ENCODE results near the gene RNF13. TPM values are rescaled to one million over a fixed set of nuclear protein-coding genes. Genes with fewer than 3 reads are reported as not detected.

The RNF13 gene
- total RNA-seq, 2 donors from 2014 or later = 21.3 to 32.7 TPM

DNA sequence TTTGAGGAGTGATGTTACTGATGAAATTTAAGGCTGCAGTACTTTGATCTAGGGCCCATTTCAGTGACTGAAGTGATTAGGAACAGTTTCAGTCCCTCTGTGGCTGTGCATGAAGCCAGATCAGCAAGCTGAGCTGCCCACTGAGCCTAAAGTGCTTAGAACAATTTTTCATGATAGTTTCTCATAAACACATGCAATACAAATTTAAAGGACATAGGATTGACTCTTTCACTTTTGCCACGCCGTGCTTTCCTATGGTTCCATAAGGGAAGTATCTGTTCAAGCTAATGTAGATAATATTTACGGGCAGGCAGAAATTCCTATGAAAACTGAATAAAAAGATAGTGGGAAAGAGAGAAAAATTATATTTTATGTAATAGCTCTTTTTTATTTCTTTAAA, 31.3 kb upstream of the RNF13 start:
- TF ChIP-seq, protein P1, sequence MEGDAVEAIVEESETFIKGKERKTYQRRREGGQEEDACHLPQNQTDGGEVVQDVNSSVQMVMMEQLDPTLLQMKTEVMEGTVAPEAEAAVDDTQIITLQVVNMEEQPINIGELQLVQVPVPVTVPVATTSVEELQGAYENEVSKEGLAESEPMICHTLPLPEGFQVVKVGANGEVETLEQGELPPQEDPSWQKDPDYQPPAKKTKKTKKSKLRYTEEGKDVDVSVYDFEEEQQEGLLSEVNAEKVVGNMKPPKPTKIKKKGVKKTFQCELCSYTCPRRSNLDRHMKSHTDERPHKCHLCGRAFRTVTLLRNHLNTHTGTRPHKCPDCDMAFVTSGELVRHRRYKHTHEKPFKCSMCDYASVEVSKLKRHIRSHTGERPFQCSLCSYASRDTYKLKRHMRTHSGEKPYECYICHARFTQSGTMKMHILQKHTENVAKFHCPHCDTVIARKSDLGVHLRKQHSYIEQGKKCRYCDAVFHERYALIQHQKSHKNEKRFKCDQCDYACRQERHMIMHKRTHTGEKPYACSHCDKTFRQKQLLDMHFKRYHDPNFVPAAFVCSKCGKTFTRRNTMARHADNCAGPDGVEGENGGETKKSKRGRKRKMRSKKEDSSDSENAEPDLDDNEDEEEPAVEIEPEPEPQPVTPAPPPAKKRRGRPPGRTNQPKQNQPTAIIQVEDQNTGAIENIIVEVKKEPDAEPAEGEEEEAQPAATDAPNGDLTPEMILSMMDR (conservative IDR thresholded peaks at IDR 0.05) = no peak
- DNase-seq = no peak
- Histone ChIP-seq H3K36me3 (ENCODE audit: control insufficient read depth, insufficient read depth, low read length) (no peaks in the 10 kb centered on the region), H3K4me3 (ENCODE audit: low read length) (no peak overlapping the region), H3K9me3 (ENCODE audit: control insufficient read depth, low read length) (no peaks in the 10 kb centered on the region), H3K4me1 (ENCODE audit: control insufficient read depth, insufficient read depth, low read length) (no peaks in the 10 kb centered on the region), H3K9ac (ENCODE audit: extremely low read depth, low read length, poor library complexity, severe bottlenecking) (no peak overlapping the region), H3K27ac (ENCODE audit: low read depth, low read length) (no peak overlapping the region), H3K27me3 (ENCODE audit: control insufficient read depth, insufficient read depth, low read length, poor library complexity, severe bottlenecking) (no peaks in the 10 kb centered on the region)
- H3K27me3 Mint-ChIP-seq (ENCODE audit: insufficient read depth) = no peaks in the 10 kb centered on the region
- peaks cover 2% of the 10 kb centered on the region for H3K4me1 Mint-ChIP-seq
- H3K27ac Mint-ChIP-seq = no peak overlapping the region
- H3K4me3 Mint-ChIP-seq = no peak overlapping the region
- H3K36me3 Mint-ChIP-seq (ENCODE audit: low read depth) = no peaks in the 10 kb centered on the region
- WGBS, 2 experiments (ENCODE audit: insufficient coverage in 1 of 2, insufficient read length in 1 of 2) = 85 to 100% methylated on average over 2 to 3 of the region's 3 CpGs
- no peaks in the 10 kb centered on the region for H3K9me3 Mint-ChIP-seq

DNA sequence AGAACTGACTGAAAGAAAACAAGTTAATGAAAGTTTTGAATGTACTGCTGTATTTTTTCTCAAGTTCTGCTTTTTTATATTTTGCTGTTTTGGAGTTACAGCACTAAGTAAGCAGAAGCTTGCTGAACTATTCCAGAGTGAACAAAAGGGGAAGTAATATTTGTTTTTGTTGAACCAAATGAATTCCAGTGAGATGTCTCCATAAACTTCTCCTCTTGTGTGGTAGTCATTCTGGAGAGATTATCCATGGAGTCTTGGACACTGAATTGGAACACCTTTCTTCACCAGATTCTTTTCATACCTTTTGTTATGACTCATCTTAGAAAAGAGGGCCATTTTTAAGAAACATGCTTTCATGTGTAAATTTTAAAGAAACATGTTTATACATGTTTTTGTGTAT, 29.4 kb upstream of the RNF13 start:
- H3K4me3 Mint-ChIP-seq = no peak overlapping the region
- no peaks in the 10 kb centered on the region for H3K4me1 Mint-ChIP-seq
- H3K4me1 ChIP-seq (ENCODE audit: control insufficient read depth, insufficient read depth, low read length) = no peaks in the 10 kb centered on the region
- no peak overlapping the region for H3K27ac Mint-ChIP-seq
- no peaks in the 10 kb centered on the region for H3K27me3 ChIP-seq (ENCODE audit: control insufficient read depth, insufficient read depth, low read length, poor library complexity, severe bottlenecking)
- H3K36me3 ChIP-seq (ENCODE audit: control insufficient read depth, insufficient read depth, low read length) = no peaks in the 10 kb centered on the region
- H3K36me3 Mint-ChIP-seq (ENCODE audit: low read depth) = no peaks in the 10 kb centered on the region
- H3K4me3 ChIP-seq (ENCODE audit: low read length) = no peak overlapping the region
- H3K27me3 Mint-ChIP-seq (ENCODE audit: insufficient read depth) = no peaks in the 10 kb centered on the region
- TF ChIP-seq, protein P1 (conservative IDR thresholded peaks at IDR 0.05) = no peak
- no peak for DNase-seq
- no peak overlapping the region for H3K9ac ChIP-seq (ENCODE audit: extremely low read depth, low read length, poor library complexity, severe bottlenecking)
- no peaks in the 10 kb centered on the region for H3K9me3 ChIP-seq (ENCODE audit: control insufficient read depth, low read length)
- no peak overlapping the region for H3K27ac ChIP-seq (ENCODE audit: low read depth, low read length)
- no peaks in the 10 kb centered on the region for H3K9me3 Mint-ChIP-seq

DNA sequence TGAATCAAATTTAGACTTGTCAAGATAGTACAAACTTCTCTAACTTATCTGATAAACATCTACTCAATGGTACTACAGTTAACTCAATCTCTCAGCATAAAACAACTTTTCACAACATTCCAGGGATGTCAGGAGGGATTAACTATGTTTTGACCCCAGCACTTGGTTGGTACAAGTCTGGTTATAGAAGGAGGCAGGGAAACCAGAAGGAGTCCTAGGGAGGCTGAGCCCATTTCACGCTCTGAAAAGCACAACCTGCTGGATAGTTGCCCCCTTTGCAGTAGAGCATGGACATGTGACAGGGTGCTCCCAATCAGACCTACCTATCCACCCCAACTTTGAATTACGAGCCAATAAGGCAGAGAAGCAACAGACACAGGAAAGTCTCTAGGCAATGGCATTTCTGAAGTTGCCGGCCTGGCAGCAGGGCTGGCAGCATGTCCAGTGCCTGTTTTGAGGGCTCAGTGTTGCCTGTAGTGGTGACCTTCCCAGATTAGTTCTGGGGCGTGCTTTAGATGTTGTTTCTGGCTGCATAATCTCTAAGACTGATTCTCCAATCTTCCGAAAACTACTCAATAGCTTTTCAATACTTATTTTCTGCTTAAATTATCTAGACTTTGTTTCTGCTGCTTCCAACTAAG, 28.8 kb upstream of the RNF13 start:
- H3K27ac Mint-ChIP-seq = no peak overlapping the region
- Histone ChIP-seq H3K27ac (ENCODE audit: low read depth, low read length) (no peak overlapping the region), H3K36me3 (ENCODE audit: control insufficient read depth, insufficient read depth, low read length) (no peaks in the 10 kb centered on the region), H3K27me3 (ENCODE audit: control insufficient read depth, insufficient read depth, low read length, poor library complexity, severe bottlenecking) (no peaks in the 10 kb centered on the region), H3K4me3 (ENCODE audit: low read length) (no peak overlapping the region), H3K9me3 (ENCODE audit: control insufficient read depth, low read length) (no peaks in the 10 kb centered on the region), H3K9ac (ENCODE audit: extremely low read depth, low read length, poor library complexity, severe bottlenecking) (no peak overlapping the region), H3K4me1 (ENCODE audit: control insufficient read depth, insufficient read depth, low read length) (no peaks in the 10 kb centered on the region)
- no peak overlapping the region for H3K4me3 Mint-ChIP-seq
- H3K9me3 Mint-ChIP-seq = no peaks in the 10 kb centered on the region
- 91 to 95% methylated on average over 3 to 5 of the region's 5 CpGs for WGBS, 2 experiments (ENCODE audit: insufficient coverage in 1 of 2, insufficient read length in 1 of 2)
- H3K27me3 Mint-ChIP-seq (ENCODE audit: insufficient read depth) = no peaks in the 10 kb centered on the region
- no peaks in the 10 kb centered on the region for H3K4me1 Mint-ChIP-seq
- no peak for DNase-seq
- TF ChIP-seq, protein P1 (conservative IDR thresholded peaks at IDR 0.05) = no peak
- H3K36me3 Mint-ChIP-seq (ENCODE audit: low read depth) = no peaks in the 10 kb centered on the region
